ENCODE results near the gene ISCA2.

The ISCA2 gene

GRCh38 chr14:74495356-74495755 lies 1.8 kb downstream of the ISCA2 start:
- H3K4me1 ChIP-seq = peaks cover 5% of the 10 kb centered on the region
- no peak overlapping the region for H3K4me3 ChIP-seq (ENCODE audit: low read depth, low read length)
- no peak overlapping the region for H2AFZ ChIP-seq
- no peak overlapping the region for H3K9ac ChIP-seq
- H3K27me3 ChIP-seq (ENCODE audit: control insufficient read depth, insufficient read depth, low read length) = no peaks in the 10 kb centered on the region
- TF ChIP-seq CTCF (IDR thresholded peaks at IDR 0.05) = no peak
- H3K27ac ChIP-seq = no peak overlapping the region
- H3K4me2 ChIP-seq (ENCODE audit: low read length) = no peak overlapping the region
- H3K79me2 ChIP-seq = no peaks in the 10 kb centered on the region
- H3K36me3 ChIP-seq (ENCODE audit: control insufficient read depth, insufficient read depth, low read length) = no peaks in the 10 kb centered on the region
- H3K9me3 ChIP-seq (ENCODE audit: control insufficient read depth, low read length) = no peaks in the 10 kb centered on the region

GRCh38 chr14:74500417-74501134 lies 7.0 kb downstream of the ISCA2 start:
- Histone ChIP-seq H3K4me1 (no peaks in the 10 kb centered on the region), H3K36me3 (ENCODE audit: control insufficient read depth, insufficient read depth, low read length) (no peaks in the 10 kb centered on the region), H3K9ac (no peak overlapping the region), H3K27ac (no peak overlapping the region), H3K79me2 (peaks cover 6% of the 10 kb centered on the region), H2AFZ (no peak overlapping the region), H3K27me3 (ENCODE audit: control insufficient read depth, insufficient read depth, low read length) (no peaks in the 10 kb centered on the region), H3K9me3 (ENCODE audit: control insufficient read depth, low read length) (no peaks in the 10 kb centered on the region), H3K4me2 (ENCODE audit: low read length) (no peak overlapping the region), H3K4me3 (ENCODE audit: low read depth, low read length) (no peak overlapping the region)
- no peak for TF ChIP-seq CTCF (IDR thresholded peaks at IDR 0.05)

- peak; percentile 15 for TF ChIP-seq CTCF (IDR thresholded peaks at IDR 0.05)
- peaks cover 6% of the 10 kb centered on the region for H3K79me2 ChIP-seq
- H3K9ac ChIP-seq = no peak overlapping the region
- no peaks in the 10 kb centered on the region for H3K9me3 ChIP-seq (ENCODE audit: control insufficient read depth, low read length)
- H3K4me2 ChIP-seq (ENCODE audit: low read length) = no peak overlapping the region
- H3K27ac ChIP-seq = no peak overlapping the region
- H3K36me3 ChIP-seq (ENCODE audit: control insufficient read depth, insufficient read depth, low read length) = no peaks in the 10 kb centered on the region
- H3K4me3 ChIP-seq (ENCODE audit: low read depth, low read length) = no peak overlapping the region
- H2AFZ ChIP-seq = no peak overlapping the region
- H3K27me3 ChIP-seq (ENCODE audit: control insufficient read depth, insufficient read depth, low read length) = no peaks in the 10 kb centered on the region
- H3K4me1 ChIP-seq = no peaks in the 10 kb centered on the region
Measured at GRCh38 chr14:74501135-74501614, 7.6 kb downstream of the ISCA2 start.

GRCh38 chr14:74501691-74502090 lies 8.1 kb downstream of the ISCA2 start:
- no peaks in the 10 kb centered on the region for H3K4me1 ChIP-seq
- peaks cover 6% of the 10 kb centered on the region for H3K79me2 ChIP-seq
- H3K36me3 ChIP-seq (ENCODE audit: control insufficient read depth, insufficient read depth, low read length) = no peaks in the 10 kb centered on the region
- H3K9me3 ChIP-seq (ENCODE audit: control insufficient read depth, low read length) = no peaks in the 10 kb centered on the region
- no peak overlapping the region for H3K9ac ChIP-seq
- H3K4me3 ChIP-seq (ENCODE audit: low read depth, low read length) = no peak overlapping the region
- TF ChIP-seq CTCF (IDR thresholded peaks at IDR 0.05) = no peak
- H3K27me3 ChIP-seq (ENCODE audit: control insufficient read depth, insufficient read depth, low read length) = no peaks in the 10 kb centered on the region
- H2AFZ ChIP-seq = no peak overlapping the region
- H3K27ac ChIP-seq = no peak overlapping the region
- no peak overlapping the region for H3K4me2 ChIP-seq (ENCODE audit: low read length)

Measured in parathyroid adenoma (tissue), 2 donors.